ENCODE measurements around the gene KLHL2.

DNA sequence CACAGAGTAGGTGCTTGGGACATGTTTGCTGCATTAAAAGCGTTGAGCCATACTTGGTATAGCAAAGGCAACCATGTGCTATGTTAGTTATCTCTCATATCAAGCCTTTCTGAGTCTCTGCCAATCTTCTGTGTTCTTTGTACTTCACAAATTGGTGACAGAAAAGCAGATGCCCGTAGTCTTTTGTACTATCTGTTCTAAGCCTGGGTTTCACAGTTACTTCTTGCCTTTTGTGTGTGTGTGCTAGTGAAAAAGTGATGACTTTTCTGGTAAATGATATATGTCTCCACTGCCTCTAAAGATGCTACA is 16.1 kb upstream of the KLHL2 start:
- TF ChIP-seq, protein P1, sequence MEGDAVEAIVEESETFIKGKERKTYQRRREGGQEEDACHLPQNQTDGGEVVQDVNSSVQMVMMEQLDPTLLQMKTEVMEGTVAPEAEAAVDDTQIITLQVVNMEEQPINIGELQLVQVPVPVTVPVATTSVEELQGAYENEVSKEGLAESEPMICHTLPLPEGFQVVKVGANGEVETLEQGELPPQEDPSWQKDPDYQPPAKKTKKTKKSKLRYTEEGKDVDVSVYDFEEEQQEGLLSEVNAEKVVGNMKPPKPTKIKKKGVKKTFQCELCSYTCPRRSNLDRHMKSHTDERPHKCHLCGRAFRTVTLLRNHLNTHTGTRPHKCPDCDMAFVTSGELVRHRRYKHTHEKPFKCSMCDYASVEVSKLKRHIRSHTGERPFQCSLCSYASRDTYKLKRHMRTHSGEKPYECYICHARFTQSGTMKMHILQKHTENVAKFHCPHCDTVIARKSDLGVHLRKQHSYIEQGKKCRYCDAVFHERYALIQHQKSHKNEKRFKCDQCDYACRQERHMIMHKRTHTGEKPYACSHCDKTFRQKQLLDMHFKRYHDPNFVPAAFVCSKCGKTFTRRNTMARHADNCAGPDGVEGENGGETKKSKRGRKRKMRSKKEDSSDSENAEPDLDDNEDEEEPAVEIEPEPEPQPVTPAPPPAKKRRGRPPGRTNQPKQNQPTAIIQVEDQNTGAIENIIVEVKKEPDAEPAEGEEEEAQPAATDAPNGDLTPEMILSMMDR (conservative IDR thresholded peaks at IDR 0.05) = no peak
- TF ChIP-seq EZH2 (IDR thresholded peaks at IDR 0.05; ENCODE audit: low read depth) = no peak

All from PC-9 (cell line).